HG02884 (cell line): Measurements from ENCODE around the gene U2SURP.
"Not testable (repeated sequence)": the region's sequence is repeated elsewhere in the genome, so short reads cannot be mapped to it uniquely, and the experiment has no call there.

Experiments
- ATAC-seq: cut with Tn5 transposase; IDR thresholded peaks from one replicate; pipeline ENCODE4 v1.9.1; 2021; ENCODE audit warnings: mild to moderate bottlenecking, moderate library complexity; ENCODE audit not compliant: unreplicated experiment

The U2SURP gene

GRCh38 chr3:143067201-143067600 lies 65.8 kb downstream of the U2SURP start:
- no peak for ATAC-seq

- ATAC-seq = no peak
Observed at GRCh38 chr3:143068059-143068458, 66.7 kb downstream of the U2SURP start.

GRCh38 chr3:143070977-143071551 lies 69.7 kb downstream of the U2SURP start:
- no peak for ATAC-seq

- ATAC-seq = no peak
Observed at GRCh38 chr3:143071776-143072175, 70.4 kb downstream of the U2SURP start.

GRCh38 chr3:143072298-143073020 lies 71.1 kb downstream of the U2SURP start:
- ATAC-seq = not testable (repeated sequence)

GRCh38 chr3:143073541-143073940 lies 72.2 kb downstream of the U2SURP start:
- not testable (repeated sequence) for ATAC-seq

- not testable (repeated sequence) for ATAC-seq
Observed at GRCh38 chr3:143073983-143074382, 72.6 kb downstream of the U2SURP start.

GRCh38 chr3:143078883-143079282 lies 77.5 kb downstream of the U2SURP start:
- ATAC-seq = no peak

- no peak for ATAC-seq
Observed at GRCh38 chr3:143080196-143080595, 78.8 kb downstream of the U2SURP start.

- ATAC-seq = no peak
Observed at GRCh38 chr3:143081365-143081764, 80.0 kb downstream of the U2SURP start.

- peak; percentile 70 for ATAC-seq
Observed at GRCh38 chr3:143081844-143082778, 80.7 kb downstream of the U2SURP start.

- no peak for ATAC-seq
Observed at GRCh38 chr3:143083781-143084180, 82.4 kb downstream of the U2SURP start.

- ATAC-seq = peak; percentile 46
Observed at GRCh38 chr3:143084856-143085731, 83.7 kb downstream of the U2SURP start.

- ATAC-seq = no peak
Observed at GRCh38 chr3:143088835-143089234, 87.5 kb downstream of the U2SURP start.

- ATAC-seq = no peak
Observed at GRCh38 chr3:143089965-143090364, 88.6 kb downstream of the U2SURP start.

- no peak for ATAC-seq
Observed at GRCh38 chr3:143090486-143090885, 89.1 kb downstream of the U2SURP start.

- ATAC-seq = no peak
Observed at GRCh38 chr3:143090976-143091837, 89.8 kb downstream of the U2SURP start.

GRCh38 chr3:143092191-143092590 lies 90.8 kb downstream of the U2SURP start:
- no peak for ATAC-seq

- ATAC-seq = no peak
Observed at GRCh38 chr3:143095813-143096212, 94.4 kb downstream of the U2SURP start.
